Endometrial microvascular endothelial cells (primary cell): Measurements from ENCODE around the gene ATXN10. TPM values are rescaled to one million over a fixed set of nuclear protein-coding genes. Genes with fewer than 3 reads are reported as not detected.
"Not testable (repeated sequence)": the region's sequence is repeated elsewhere in the genome, so short reads cannot be mapped to it uniquely, and the experiment has no call there.

ENCODE experiments used
- in situ Hi-C: cut with HindIII; loops from 2 replicates; pipeline ENCODE4 v1.10.0; 2017; ENCODE audit warnings: low sequenced_read_pairs, low pct_unique_long_range_greater_than_20kb; ENCODE audit errors: inconsistent ontology term
- total RNA-seq: library from RNA; depleted of rRNA; stranded (reverse); fragments of >200 nt; gene quantifications from one replicate; pipeline ENCODE4 v1.2.3, GENCODE V29; 2015; ENCODE audit errors: inconsistent ontology term

Gene ATXN10
- total RNA-seq, 1 donor from 2014 or later, result 132 TPM

GRCh38 chr22:45696227-45696626, 24.6 kb downstream of the ATXN10 start:
- in situ Hi-C loops, result no loop called here

- in situ Hi-C loops, result no loop called here
These were observed 26.5 kb downstream of the ATXN10 start for GRCh38 chr22:45698094-45698493.

- in situ Hi-C loops, result no loop called here
These were observed 31.3 kb downstream of the ATXN10 start for GRCh38 chr22:45702981-45703380.

GRCh38 chr22:45703758-45704157, 32.1 kb downstream of the ATXN10 start:
- in situ Hi-C loops, result no loop called here

DNA sequence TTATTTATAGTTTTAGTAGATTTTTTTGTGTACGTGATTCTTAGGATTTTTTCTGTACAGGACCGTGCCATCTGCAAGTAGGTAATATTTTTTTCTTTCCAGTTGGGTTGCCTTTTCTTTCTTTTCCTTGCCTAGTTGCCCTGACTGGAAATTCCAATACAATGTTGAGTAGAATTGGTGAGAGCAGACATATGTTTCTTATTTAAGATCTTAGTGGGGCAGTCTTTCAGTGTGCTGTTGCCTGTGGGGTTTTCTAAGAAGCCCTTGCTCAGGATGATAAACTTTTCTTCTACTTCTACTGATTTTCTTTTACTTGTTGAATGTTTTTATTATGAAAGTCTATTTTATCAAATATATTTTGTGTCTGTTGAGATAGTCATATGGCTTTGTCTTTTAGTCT, 33.0 kb downstream of the ATXN10 start:
- in situ Hi-C loops, result no loop called here

- in situ Hi-C loops, result no loop called here
These were observed 36.0 kb downstream of the ATXN10 start for GRCh38 chr22:45707605-45708004.

- in situ Hi-C loops, result no loop called here
These were observed 36.5 kb downstream of the ATXN10 start for GRCh38 chr22:45708145-45708544.

- in situ Hi-C loops, result no loop called here
These were observed 37.6 kb downstream of the ATXN10 start for GRCh38 chr22:45709060-45709739.

- in situ Hi-C loops, result no loop called here
These were observed 38.2 kb downstream of the ATXN10 start for GRCh38 chr22:45709866-45710265.

- in situ Hi-C loops, result no loop called here
These were observed 38.8 kb downstream of the ATXN10 start for GRCh38 chr22:45710469-45710868.

DNA sequence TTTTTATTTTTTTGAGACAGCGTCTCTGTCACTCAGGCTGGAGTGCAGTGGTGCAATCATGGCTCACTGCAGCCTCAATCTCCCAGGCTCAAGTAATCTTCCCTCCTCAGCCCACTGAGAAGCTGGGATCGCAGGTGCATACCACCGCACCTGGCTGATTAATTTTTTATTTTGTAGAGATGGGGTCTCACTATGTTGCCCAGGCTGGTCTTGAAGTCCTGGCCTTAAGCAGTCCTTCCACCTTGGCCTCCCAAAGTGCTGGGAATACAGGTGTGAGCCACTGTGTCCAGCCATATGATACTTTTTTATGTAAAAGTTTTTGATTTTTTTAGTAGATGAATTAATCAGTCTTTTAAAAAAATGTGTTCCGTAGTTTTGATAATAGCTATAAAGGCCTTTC, 42.8 kb downstream of the ATXN10 start:
- in situ Hi-C loops, result not testable (repeated sequence)

- in situ Hi-C loops, result no loop called here
These were observed 46.2 kb downstream of the ATXN10 start for GRCh38 chr22:45717789-45718188.

DNA sequence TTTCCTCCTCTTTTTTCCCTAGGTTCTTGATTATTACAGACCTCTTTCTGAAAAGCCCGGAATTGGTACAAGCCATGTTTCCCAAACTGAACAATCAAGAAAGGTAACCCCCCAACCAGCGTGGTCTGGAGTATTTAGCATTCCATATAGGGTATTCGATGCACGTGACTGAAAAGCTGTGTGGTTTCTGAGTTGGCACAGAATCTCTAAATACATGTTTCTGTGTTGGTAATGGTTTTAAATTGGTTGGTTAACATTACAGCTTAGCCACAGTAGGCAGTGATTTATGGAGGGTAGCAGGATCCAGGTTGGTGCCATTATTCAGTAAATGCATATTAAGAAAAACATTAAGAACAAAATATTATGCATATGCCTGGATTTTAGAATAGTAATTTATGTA, 46.8 kb downstream of the ATXN10 start:
- in situ Hi-C loops, result no loop called here

- in situ Hi-C loops, result no loop called here
These were observed 49.3 kb downstream of the ATXN10 start for GRCh38 chr22:45720839-45721378.

DNA sequence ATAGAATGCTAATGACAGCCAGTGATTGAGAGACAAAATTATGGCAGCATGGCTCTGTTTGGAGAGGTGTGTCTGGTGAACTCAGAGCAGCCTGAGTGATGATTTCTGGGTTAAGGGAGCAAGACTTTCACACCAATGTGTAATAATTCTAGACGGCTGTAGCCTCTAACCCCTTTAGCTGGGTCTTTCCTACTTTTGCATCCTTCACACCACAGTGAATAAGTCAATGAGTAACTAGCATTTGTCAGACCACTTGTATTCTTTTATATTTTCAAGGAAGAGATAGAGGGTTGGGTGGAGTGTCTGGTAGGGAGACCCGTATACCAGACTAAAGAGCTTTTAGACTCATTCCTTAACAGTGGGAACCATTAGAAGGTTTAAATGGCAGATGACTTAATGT, 50.4 kb downstream of the ATXN10 start:
- in situ Hi-C loops, result no loop called here

DNA sequence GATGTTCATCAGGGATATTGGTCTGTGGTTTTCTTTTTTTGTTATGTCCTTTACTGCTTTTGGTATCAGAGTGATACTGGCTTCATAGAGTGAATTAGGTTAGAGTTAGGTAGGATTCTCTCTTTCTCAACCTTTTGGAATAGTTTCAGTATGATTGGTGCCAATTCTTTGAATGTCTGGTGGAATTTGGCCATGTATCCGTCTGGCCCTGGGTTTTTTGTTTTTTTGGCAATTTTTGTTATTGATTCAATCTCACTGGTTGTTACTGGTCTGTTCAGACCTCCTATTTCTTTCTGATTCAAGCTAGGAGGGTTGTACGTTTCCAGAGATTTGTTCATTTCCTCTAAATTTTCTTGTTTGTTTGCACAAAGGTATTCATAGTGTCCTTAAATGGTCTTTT, 54.4 kb downstream of the ATXN10 start:
- in situ Hi-C loops, result no loop called here

DNA sequence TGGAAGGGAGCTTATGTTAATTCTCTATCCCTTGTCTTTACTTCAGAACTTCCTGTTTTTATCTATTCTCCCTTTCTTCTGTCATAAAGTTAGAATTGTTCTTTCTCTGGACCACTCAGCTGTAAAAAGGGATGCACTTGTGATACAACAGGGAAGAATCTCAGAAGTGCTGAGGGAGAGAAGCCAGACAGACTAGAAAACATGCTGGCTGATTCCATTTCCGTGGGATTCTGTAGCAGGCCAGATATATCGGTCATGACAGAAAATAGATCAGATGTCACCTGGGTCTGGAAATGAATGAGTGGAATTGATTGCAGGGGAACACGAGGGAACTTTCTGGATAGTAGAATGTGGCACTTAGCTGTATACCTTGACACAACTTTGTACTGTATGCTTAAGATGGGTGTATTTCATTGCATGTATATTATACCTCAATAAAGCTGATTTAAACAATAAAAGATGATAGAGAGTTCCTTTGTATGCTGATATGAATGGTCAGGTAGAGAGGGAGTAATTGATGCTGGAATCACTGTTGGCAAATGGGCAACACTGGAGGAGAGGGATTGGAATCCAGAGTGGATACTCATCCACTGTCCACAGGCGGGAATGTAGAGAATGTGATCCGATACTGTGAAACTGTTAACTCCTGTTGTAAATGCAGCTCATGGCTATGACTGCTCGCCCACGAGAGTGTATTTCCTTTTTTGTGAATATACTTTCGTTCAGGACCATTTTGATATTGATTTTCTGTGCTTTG, 59.6 kb downstream of the ATXN10 start:
- in situ Hi-C loops, result no loop called here

- in situ Hi-C loops, result no loop called here
These were observed 60.3 kb downstream of the ATXN10 start for GRCh38 chr22:45731798-45732495.

DNA sequence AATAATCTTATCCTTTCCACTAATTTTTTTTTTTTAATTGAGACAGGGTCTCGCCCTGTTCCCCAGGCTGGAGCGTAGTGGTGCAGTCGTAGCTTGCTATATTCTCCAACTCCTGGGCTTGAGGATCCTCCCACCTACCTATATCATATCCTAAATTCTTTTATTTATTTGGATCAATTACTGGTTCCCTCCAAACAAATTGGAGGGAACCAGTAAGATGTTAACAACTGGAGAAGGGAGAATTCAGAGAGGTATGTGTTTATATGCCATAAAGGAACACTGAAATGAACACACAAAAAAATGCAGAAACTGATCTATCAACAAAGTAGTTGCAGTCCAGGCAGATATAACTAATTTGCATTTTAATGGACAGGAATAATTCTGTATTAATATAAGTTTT, 63.6 kb downstream of the ATXN10 start:
- in situ Hi-C loops, result no loop called here

GRCh38 chr22:45738206-45738605, 66.6 kb downstream of the ATXN10 start:
- in situ Hi-C loops, result no loop called here
